ENCODE measurements around the gene CYTH4. TPM values are rescaled to one million over a fixed set of nuclear protein-coding genes. Genes with fewer than 3 reads are reported as not detected.

CYTH4 gene
- total RNA-seq, 4 donors from 2014 or later: 3.8 to 12.2 (median 5.9) TPM

DNA sequence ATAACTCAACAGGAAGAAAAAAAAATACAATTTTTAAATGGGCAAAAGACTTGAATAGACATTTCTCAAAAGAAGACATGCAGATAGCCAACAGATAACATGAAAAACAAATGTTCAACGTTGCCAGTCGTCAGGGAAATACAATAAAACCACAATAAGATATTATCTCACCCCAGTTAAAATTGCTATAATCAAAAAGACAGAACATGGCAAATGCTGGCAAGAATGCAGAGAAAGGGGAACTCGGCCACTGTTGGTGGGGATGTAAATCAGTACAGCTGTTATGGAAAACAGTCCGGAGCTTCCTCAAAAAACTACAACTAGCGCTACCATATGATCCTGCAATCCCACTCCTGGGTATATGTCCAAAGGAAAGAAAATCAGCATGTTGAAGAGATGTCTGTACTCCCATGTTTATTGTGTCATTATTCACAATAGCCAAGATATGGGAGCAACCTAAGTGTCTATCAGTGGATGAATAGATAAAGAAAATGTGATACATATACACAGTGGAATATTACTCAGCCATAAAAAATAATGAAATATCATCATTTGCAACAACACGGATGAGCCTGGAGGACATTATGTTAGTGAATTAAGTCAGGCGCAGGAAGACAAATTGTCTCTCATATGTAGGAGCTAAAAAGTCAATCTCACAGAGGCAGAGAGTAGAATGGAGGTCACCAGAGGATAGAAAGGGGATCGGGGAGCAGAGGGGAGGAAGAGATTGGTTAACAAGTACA lies 12.2 kb upstream of the CYTH4 start:
- Histone ChIP-seq H3K4me1 (no peaks in the 10 kb centered on the region), H3K27me3 (no peaks in the 10 kb centered on the region), H3K4me3 (no peak overlapping the region), H3K36me3 (no peaks in the 10 kb centered on the region), H3K9me3 (no peaks in the 10 kb centered on the region), H3K27ac (no peak overlapping the region)
- no peak for DNase-seq
- TF ChIP-seq POLR2A (IDR thresholded peaks at IDR 0.05): no peak
- TF ChIP-seq, protein P1, sequence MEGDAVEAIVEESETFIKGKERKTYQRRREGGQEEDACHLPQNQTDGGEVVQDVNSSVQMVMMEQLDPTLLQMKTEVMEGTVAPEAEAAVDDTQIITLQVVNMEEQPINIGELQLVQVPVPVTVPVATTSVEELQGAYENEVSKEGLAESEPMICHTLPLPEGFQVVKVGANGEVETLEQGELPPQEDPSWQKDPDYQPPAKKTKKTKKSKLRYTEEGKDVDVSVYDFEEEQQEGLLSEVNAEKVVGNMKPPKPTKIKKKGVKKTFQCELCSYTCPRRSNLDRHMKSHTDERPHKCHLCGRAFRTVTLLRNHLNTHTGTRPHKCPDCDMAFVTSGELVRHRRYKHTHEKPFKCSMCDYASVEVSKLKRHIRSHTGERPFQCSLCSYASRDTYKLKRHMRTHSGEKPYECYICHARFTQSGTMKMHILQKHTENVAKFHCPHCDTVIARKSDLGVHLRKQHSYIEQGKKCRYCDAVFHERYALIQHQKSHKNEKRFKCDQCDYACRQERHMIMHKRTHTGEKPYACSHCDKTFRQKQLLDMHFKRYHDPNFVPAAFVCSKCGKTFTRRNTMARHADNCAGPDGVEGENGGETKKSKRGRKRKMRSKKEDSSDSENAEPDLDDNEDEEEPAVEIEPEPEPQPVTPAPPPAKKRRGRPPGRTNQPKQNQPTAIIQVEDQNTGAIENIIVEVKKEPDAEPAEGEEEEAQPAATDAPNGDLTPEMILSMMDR (IDR thresholded peaks at IDR 0.05): no peak
- intact Hi-C loops (cut with DNase I; ENCODE audit: low total_unique reads): no loop called here

DNA sequence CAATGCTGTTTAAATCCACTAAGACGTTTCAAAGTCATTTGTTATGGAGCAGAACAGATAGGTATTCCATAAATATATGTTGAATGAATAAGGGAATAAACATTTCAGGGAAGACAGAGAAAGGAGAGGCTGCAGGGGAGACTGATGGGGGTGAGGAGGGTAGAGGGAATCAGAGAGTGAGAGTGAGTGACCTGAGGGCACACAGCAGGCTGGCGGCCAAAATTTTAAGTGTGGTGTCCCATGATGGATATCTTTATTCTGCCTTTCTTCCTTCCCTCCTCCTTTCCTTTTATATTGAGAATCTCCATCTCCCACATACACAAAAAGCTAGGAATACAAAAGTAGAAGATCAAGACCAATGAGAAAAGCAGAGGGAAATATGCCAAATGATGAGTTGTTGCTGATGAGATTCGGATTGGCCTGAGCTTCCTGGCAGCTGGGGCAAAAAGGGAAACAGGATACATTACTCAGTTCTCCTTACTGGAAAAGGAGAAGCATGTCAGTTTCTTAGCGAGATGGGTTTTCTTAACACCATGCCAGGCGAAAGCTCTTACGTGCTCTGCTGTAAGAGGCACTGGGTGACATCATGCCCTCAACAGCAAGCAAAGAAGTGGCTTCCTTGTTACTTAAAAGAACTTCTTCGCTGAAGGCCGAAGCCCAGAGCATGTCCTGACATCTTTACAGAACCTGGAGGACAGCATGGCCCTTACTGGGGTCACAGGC lies 11.2 kb upstream of the CYTH4 start:
- Histone ChIP-seq H3K27me3 (no peaks in the 10 kb centered on the region), H3K4me3 (no peak overlapping the region)
- intact Hi-C loops (cut with DNase I; ENCODE audit: low total_unique reads): no loop called here

DNA sequence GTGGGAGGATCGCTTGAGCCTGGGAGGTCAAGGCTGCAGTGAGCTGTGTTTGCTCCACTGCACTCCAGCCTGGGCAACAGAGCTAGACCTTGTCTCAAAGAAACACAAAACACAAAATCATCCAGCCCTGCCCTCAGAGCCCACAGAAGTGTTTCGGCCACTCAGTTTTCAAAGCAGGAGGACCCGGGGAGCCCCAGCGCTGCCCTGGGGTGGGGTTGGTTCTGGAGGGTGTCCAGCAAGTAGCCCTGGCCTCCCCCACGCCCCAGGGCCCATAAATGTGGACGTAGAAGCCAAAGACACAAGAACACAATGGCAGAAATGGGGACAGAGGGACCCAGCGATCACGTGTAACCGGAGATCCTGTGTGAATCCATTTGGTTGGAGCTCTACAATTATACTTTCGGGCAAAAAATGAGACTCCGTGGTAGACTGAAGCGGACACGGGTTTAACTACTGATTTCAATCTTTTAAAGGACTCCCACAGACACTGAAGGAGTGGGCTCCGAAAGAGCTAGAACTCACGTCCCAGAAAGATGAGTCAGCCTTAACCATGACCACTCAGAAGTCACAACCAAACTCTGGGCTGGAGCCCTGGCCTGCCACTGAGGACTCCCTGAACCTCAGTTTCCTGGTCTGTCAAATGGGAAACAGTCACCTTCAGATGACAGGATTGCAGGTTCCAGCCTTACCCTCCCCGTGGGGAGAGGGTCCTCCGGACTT lies 9.0 kb upstream of the CYTH4 start:
- DNase-seq: no peak
- Histone ChIP-seq H3K27me3 (no peaks in the 10 kb centered on the region), H3K27ac (no peak overlapping the region), H3K9me3 (no peaks in the 10 kb centered on the region), H3K4me3 (no peak overlapping the region), H3K4me1 (no peaks in the 10 kb centered on the region), H3K36me3 (no peaks in the 10 kb centered on the region)
- intact Hi-C loops (cut with DNase I; ENCODE audit: low total_unique reads): no loop called here
- no peak for TF ChIP-seq POLR2A (IDR thresholded peaks at IDR 0.05)
- TF ChIP-seq, protein P1 (IDR thresholded peaks at IDR 0.05): no peak

More for the DNA sequence above, 11.2 kb upstream of the CYTH4 start:
- TF ChIP-seq, protein P1 (IDR thresholded peaks at IDR 0.05): no peak
- no peak for TF ChIP-seq POLR2A (IDR thresholded peaks at IDR 0.05)
- H3K9me3 ChIP-seq: no peaks in the 10 kb centered on the region
- no peaks in the 10 kb centered on the region for H3K4me1 ChIP-seq
- DNase-seq: no peak
- no peak overlapping the region for H3K27ac ChIP-seq
- no peaks in the 10 kb centered on the region for H3K36me3 ChIP-seq

DNA sequence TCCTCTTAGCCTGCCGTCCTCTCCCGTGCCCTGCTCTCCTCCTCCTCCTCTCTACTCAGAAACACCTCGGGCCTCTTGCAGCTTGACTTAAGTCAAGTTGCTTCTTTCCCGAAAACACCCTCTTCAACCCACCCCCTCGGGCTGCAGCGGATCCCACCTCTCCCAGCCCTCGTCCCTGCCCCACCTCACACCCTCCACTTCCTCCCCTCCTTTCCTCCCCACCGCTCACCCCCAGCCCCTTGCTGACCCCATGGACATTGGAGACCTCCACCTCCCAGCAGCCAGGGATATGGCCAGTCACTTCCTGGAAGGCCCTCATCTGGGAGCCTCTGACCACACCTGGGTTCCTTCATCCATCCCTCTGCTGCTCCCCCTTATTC lies 8.5 kb upstream of the CYTH4 start:
- intact Hi-C loops (cut with DNase I; ENCODE audit: low total_unique reads): no loop called here
- no peak for DNase-seq
- TF ChIP-seq, protein P1 (IDR thresholded peaks at IDR 0.05): no peak
- TF ChIP-seq POLR2A (IDR thresholded peaks at IDR 0.05): no peak
- Histone ChIP-seq H3K9me3 (no peaks in the 10 kb centered on the region), H3K36me3 (no peaks in the 10 kb centered on the region), H3K4me1 (no peaks in the 10 kb centered on the region), H3K4me3 (no peak overlapping the region), H3K27ac (no peak overlapping the region), H3K27me3 (no peaks in the 10 kb centered on the region)

Data from uterus (tissue), 4 donors.